Stomach (tissue), 9 donors: ENCODE data around the gene MBNL3. TPM values are rescaled to one million over a fixed set of nuclear protein-coding genes. Genes with fewer than 3 reads are reported as not detected.

Experiments used
- DNase-seq, 2 donors: peaks; one replicate each; pipeline versions ENCODE4 v3.0.0 to v3.0.0-alpha.2; 2013 to 2019
- H3K27ac ChIP-seq, 5 donors: fragments of 200-600 bp in 4 of 5; sonication (generic) in 4 of 5; one replicate each; pipeline ENCODE4 v1.5.1; 2013 to 2019; ENCODE audit warnings: mild to moderate bottlenecking in 1 of 5, moderate library complexity in 1 of 5
- H3K27me3 ChIP-seq, 3 donors: fragments of 200-600 bp; sonication (generic); one replicate each; pipeline ENCODE4 v1.5.1; 2017 to 2019; ENCODE audit warnings: mixed run types in 1 of 3
- H3K36me3 ChIP-seq, 4 donors: fragments of 200-600 bp; sonication (generic); 1 replicate in 3 of 4; 2 replicates in 1 of 4; pipeline ENCODE4 v1.5.1; 2016 to 2019
- H3K4me1 ChIP-seq, 4 donors: fragments of 200-600 bp; sonication (generic); one replicate each; pipeline ENCODE4 v1.5.1; 2016 to 2019
- H3K4me3 ChIP-seq, 4 donors: fragments of 200-600 bp; sonication (generic) in 3 of 4; one replicate each; pipeline ENCODE4 v1.5.1; 2016 to 2019; ENCODE audit warnings: mild to moderate bottlenecking in 1 of 4
- H3K9me3 ChIP-seq, 4 donors: fragments of 200-600 bp; sonication (generic); one replicate each; pipeline ENCODE4 v1.5.1; 2016 to 2019
- EP300 ChIP-seq: sonication (generic); formaldehyde crosslinking; IDR thresholded peaks from one replicate; pipeline ENCODE4 v1.6.1; 2017; ENCODE audit warnings: antibody characterized with exemption
- POLR2A ChIP-seq, 4 donors: fragments of 450-650 bp; IDR thresholded peaks; one replicate each; pipeline ENCODE4 v1.6.1; 2016; ENCODE audit warnings: antibody characterized with exemption in 4 of 4, control low read depth in 2 of 4, mild to moderate bottlenecking in 1 of 4, moderate library complexity in 1 of 4
- POLR2AphosphoS5 ChIP-seq, 3 donors: sonication (generic); formaldehyde crosslinking; IDR thresholded peaks; one replicate each; pipeline ENCODE4 v1.6.1; 2016; ENCODE audit warnings: antibody characterized with exemption in 3 of 3
- WGBS, 5 donors: extraction: QIAGEN DNeasy Blood & Tissue Kit in 3 of 5; methylation state at CpG; one replicate each; pipeline versions ENCODE4 v1.1.5 to v1.1.7; 2013 to 2018; 5-methylcytosine and 5-hydroxymethylcytosine counted together
- intact Hi-C: fragments of 100-400 bp; cut with DNase I; formaldehyde crosslinking; loops from one replicate; pipeline ENCODE4 v1.15.1; 2023; ENCODE audit warnings: low total_unique reads
- polyA plus RNA-seq, 3 donors: library from polyadenylated mRNA; stranded (reverse); fragments of 200-250 nt; gene quantifications; one replicate each; pipeline ENCODE4 v1.2.3, GENCODE V29; 2013
- total RNA-seq, 5 donors: library from RNA; depleted of rRNA; stranded (reverse); fragments of >200 nt; gene quantifications; one replicate each; pipeline versions ENCODE4 v1.1.0 to v1.2.3, GENCODE V29; 2014 to 2016
- TF ChIP-seq, protein P1 (sequence below), 7 experiments: fragments of 450-650 bp in 4 of 7; fragments of 200-600 bp in 3 of 7; sonication (generic) in 3 of 7; IDR thresholded peaks; one replicate each; pipeline ENCODE4 v1.5.1; 2016 to 2019; ENCODE audit warnings: antibody characterized with exemption in 7 of 7, control low read depth in 2 of 7, mild to moderate bottlenecking in 1 of 7
- donor health status: healthy with polysubstance abuse.
- donor health status: Bipolar disorder and iron deficiency.
- donor health status: healthy.

MBNL3 gene
- total and polyA plus RNA-seq, 8 donors: 2.0 to 31.7 (median 6.7) TPM

GRCh38 chrX:132520792-132521191 lies 32.0 kb upstream of the MBNL3 start:
- no peak overlapping the region for H3K4me3 ChIP-seq
- no peaks in the 10 kb centered on the region for H3K4me1 ChIP-seq
- 25 to 36% (median 29%) methylated on average over 1 of the region's 1 CpG for WGBS, 5 donors
- H3K9me3 ChIP-seq: no peaks in the 10 kb centered on the region
- H3K27ac ChIP-seq: no peak overlapping the region
- H3K27me3 ChIP-seq: peaks cover 0 to 2% (median 0%) of the 10 kb centered on the region in 3 donors
- intact Hi-C loops: no loop called here
- H3K36me3 ChIP-seq: no peaks in the 10 kb centered on the region
- no peak for DNase-seq
- no peak for TF ChIP-seq EP300
- TF ChIP-seq, protein P1, sequence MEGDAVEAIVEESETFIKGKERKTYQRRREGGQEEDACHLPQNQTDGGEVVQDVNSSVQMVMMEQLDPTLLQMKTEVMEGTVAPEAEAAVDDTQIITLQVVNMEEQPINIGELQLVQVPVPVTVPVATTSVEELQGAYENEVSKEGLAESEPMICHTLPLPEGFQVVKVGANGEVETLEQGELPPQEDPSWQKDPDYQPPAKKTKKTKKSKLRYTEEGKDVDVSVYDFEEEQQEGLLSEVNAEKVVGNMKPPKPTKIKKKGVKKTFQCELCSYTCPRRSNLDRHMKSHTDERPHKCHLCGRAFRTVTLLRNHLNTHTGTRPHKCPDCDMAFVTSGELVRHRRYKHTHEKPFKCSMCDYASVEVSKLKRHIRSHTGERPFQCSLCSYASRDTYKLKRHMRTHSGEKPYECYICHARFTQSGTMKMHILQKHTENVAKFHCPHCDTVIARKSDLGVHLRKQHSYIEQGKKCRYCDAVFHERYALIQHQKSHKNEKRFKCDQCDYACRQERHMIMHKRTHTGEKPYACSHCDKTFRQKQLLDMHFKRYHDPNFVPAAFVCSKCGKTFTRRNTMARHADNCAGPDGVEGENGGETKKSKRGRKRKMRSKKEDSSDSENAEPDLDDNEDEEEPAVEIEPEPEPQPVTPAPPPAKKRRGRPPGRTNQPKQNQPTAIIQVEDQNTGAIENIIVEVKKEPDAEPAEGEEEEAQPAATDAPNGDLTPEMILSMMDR (IDR thresholded peaks at IDR 0.05): no peak

DNA sequence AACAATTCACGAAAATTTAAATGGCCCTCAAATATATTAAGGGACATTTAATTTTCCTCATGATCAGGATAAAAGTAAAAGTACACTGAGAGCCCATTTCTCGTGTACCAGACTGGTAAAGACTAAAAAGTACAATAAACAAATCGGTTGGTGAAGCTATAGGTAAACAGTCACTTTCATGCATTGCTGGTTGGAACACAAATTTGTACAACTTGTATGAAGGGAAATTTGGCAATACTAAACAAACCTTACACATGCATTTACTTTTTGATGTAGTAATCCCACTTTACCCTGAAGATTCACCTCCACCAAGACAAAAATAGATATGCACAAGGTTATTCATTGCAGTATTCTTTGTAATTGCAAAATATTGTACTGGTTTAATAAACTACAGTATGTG lies 31.4 kb upstream of the MBNL3 start:
- no peak overlapping the region for H3K4me3 ChIP-seq
- WGBS, 5 donors: 59 to 89% (median 83%) methylated on average over 3 of the region's 3 CpGs
- no peaks in the 10 kb centered on the region for H3K9me3 ChIP-seq
- H3K4me1 ChIP-seq: no peaks in the 10 kb centered on the region
- peaks cover 0 to 2% (median 0%) of the 10 kb centered on the region in 3 donors for H3K27me3 ChIP-seq
- H3K36me3 ChIP-seq: no peaks in the 10 kb centered on the region
- no peak overlapping the region for H3K27ac ChIP-seq
- TF ChIP-seq EP300: no peak
- no peak for TF ChIP-seq POLR2A (IDR thresholded peaks at IDR 0.05)
- no peak for TF ChIP-seq POLR2AphosphoS5 (IDR thresholded peaks at IDR 0.05)
- TF ChIP-seq, protein P1 (IDR thresholded peaks at IDR 0.05): no peak
- DNase-seq: no peak
- intact Hi-C loops: no loop called here

DNA sequence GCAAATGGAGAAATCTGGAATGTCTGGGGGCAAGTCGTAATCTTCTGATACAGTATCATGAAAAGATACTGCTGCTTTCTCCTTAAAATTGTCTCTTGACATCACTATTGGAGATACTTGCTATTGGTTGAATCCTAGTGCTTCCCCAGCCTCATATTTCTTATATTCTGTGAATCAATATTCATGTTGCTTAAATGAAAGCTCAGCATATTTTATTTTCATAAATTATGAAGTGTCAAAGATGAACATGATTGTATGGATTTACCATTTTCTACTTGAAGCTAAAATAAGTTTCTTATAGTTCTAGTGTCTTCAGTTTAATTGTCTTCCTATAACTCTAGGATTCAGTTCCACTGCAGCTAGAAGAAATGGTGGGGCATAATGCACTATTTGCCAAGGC lies 29.6 kb upstream of the MBNL3 start:
- intact Hi-C loops: no loop called here
- no peaks in the 10 kb centered on the region for H3K4me1 ChIP-seq

GRCh38 chrX:132508834-132509233 lies 20.0 kb upstream of the MBNL3 start:
- Histone ChIP-seq H3K27ac (no peak overlapping the region), H3K27me3 (peaks cover 0 to 4% (median 0%) of the 10 kb centered on the region in 3 donors), H3K36me3 (no peaks in the 10 kb centered on the region), H3K4me3 (no peak overlapping the region), H3K4me1 (peaks cover 0 to 13% (median 0%) of the 10 kb centered on the region in 4 donors), H3K9me3 (no peaks in the 10 kb centered on the region)
- DNase-seq: no peak
- TF ChIP-seq EP300 (no peak), POLR2AphosphoS5 (IDR thresholded peaks at IDR 0.05) (no peak), POLR2A (IDR thresholded peaks at IDR 0.05) (no peak)
- TF ChIP-seq, protein P1 (IDR thresholded peaks at IDR 0.05): no peak
- WGBS, 5 donors: 71 to 100% (median 91%) methylated on average over 2 of the region's 2 CpGs
- intact Hi-C loops: no loop called here

More for the DNA sequence above, 29.6 kb upstream of the MBNL3 start:
- Histone ChIP-seq H3K9me3 (no peaks in the 10 kb centered on the region), H3K27me3 (peaks cover 0 to 2% (median 0%) of the 10 kb centered on the region in 3 donors), H3K27ac (no peak overlapping the region), H3K4me3 (no peak overlapping the region), H3K36me3 (no peaks in the 10 kb centered on the region)
- TF ChIP-seq EP300: no peak
- no peak for TF ChIP-seq POLR2A (IDR thresholded peaks at IDR 0.05)
- TF ChIP-seq, protein P1 (IDR thresholded peaks at IDR 0.05): no peak
- DNase-seq: no peak
- whole genome bisulfite sequencing, 5 donors: 70 to 92% (median 86%) methylated on average over 1 of the region's 1 CpG
